GM12875 (cell line): ENCODE results near the gene HEG1.

Experiments
- H3K4me3 ChIP-seq: one replicate; pipeline ENCODE4 v1.5.1; 2011; ENCODE audit warnings: low read depth, low read length, control low read depth
- TF ChIP-seq, protein P1 (sequence below): IDR thresholded peaks from 2 replicates; pipeline ENCODE4 v1.5.1; 2011; ENCODE audit warnings: low read depth, mild to moderate bottlenecking, control low read depth, inconsistent platforms, low read length, moderate library complexity, borderline replicate concordance; ENCODE audit not compliant: insufficient read depth

Gene HEG1

DNA sequence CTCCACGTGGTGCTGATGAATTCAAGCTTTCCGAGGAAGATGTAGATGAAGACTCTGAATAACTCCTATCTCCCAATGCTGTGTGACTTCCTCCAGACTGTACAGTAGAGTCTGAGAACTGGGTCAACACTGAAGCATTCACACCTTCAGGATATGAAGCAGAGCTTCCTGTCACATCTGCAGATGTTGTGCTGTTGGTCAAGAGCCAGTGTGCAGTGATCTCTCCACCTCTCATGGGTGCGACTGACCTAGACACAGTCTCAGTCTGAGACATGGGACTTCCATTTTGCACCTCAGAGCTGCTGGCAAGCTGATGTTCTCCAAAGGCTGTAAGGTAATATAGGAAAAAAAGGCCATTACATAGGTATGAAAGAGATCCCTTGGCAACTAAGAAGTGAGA, 36.5 kb downstream of the HEG1 start:
- TF ChIP-seq, protein P1, sequence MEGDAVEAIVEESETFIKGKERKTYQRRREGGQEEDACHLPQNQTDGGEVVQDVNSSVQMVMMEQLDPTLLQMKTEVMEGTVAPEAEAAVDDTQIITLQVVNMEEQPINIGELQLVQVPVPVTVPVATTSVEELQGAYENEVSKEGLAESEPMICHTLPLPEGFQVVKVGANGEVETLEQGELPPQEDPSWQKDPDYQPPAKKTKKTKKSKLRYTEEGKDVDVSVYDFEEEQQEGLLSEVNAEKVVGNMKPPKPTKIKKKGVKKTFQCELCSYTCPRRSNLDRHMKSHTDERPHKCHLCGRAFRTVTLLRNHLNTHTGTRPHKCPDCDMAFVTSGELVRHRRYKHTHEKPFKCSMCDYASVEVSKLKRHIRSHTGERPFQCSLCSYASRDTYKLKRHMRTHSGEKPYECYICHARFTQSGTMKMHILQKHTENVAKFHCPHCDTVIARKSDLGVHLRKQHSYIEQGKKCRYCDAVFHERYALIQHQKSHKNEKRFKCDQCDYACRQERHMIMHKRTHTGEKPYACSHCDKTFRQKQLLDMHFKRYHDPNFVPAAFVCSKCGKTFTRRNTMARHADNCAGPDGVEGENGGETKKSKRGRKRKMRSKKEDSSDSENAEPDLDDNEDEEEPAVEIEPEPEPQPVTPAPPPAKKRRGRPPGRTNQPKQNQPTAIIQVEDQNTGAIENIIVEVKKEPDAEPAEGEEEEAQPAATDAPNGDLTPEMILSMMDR = no peak
- no peak overlapping the region for H3K4me3 ChIP-seq

DNA sequence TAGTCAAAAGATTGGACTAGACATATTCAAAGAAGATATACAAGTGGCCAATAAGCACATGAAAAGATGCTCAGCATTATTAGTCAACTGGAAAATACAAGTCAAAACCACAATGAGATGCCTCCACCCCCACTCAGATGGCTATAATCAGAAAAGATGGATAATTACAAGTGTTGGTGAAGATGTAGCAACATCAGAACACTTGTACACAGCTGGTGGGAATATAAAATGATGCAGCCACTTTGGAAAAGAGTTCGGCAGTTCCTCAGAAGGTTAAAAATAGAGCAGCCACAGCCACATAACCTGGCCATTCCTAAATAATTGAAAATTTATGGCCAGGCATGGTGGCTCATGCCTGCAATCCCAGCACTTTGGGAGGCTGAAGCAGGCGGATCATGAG, 38.4 kb downstream of the HEG1 start:
- TF ChIP-seq, protein P1 = no peak
- H3K4me3 ChIP-seq = no peak overlapping the region

DNA sequence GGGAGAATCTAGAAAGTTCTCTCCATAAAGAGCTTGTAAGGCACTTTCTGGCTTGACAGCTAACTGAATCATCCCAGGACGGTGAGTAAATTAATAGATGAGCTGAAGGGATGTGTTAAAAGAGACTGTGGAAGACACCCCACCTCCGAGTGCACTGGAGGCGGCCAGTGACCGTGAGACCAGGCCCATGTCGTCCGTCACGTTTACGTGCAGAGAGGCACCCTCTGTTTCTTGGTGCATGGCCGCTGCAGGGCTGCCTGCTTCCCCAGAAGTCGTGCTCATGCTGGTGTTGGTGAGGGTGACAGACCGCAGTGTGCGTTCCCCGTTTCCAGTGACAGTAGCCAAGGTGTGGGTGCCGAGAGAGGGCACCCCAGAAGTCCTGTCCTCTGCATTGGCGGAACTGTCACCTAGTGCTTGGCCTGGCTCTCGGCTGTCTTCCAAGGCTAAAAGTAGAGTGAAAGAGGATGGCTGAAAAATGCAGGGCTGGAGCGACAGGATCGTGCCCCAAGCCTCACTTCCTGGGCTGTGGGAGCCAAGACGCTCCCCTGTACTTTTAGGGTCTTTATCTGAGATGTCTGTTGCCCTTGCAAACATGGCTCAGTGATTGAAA, 41.1 kb downstream of the HEG1 start:
- no peak overlapping the region for H3K4me3 ChIP-seq
- TF ChIP-seq, protein P1 = no peak

DNA sequence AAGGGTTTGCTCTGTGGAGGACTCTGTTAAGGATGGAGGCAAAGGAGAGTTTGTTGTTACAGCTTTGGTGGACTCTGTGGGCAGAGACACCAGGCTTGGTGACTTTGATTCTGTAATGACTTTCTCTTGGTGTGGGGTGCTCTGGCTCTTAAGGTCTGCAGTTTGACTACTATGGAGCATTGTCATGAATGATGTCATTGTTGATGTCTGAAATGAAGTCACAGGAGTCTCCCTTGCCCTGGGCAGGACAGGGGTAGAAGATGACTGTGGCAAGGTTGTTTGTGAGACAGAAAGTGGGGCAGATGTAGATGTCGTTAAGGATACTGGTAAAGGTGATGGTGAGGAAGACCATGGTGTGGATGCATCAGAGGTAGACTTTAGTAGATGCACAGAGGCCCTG, 42.7 kb downstream of the HEG1 start:
- TF ChIP-seq, protein P1 = no peak
- no peak overlapping the region for H3K4me3 ChIP-seq

DNA sequence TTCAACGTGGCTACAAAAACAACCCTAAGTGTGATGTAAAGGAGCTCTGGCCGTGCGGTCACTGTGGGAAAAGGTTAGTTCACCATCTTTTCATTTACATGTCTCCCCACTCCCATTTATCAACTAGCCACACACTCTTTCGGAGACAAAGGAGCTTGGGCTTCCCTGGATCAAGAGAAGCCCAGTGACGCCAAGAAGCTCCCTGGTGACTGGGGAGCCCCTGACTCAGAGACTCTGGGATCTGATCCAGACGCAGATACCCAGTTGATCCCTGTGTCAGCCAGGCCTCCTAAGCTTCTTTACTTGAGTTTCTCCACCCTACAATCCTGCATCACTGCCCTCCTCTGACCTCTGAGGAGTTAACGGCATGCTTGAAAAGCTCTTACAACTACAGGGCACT, 43.9 kb downstream of the HEG1 start:
- H3K4me3 ChIP-seq = no peak overlapping the region
- TF ChIP-seq, protein P1 = no peak

DNA sequence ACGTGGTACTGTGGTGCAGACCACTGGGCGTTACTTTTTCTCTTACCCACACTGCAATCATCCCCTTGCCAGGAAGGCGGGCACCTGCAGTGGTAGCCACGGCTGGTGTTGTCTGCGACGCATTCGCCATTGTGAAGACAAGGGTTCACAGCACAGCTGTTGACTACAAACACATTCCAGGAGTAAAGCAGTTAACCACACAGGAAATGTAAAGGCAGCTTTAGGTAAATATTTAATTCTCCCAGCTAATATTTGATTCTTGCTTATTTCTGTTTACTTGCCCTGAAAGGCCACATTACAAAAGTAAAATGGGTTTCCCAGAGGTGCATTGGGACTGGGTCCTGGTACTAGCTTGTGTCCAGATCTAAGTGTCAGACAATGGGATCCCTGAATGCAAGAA, 45.4 kb downstream of the HEG1 start:
- TF ChIP-seq, protein P1 = no peak
- H3K4me3 ChIP-seq = no peak overlapping the region

DNA sequence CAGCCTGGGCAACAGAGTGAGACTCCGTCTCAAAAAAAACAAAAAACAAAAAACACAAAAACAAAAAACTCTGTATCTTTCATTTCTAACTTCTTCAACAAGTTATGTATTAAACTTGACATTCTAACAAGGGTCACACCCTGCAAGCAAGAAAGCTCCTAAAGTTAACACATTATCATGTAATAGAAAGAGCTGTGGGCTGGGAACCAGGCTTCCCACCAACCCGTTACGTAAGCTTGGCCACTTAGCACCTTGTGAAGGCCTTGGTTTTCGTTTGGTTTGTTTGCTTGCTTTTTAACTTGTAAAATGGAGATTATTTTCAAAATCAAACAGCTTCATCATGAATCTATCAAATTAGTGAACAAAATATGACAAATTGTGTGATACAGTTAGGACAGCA, 47.0 kb downstream of the HEG1 start:
- no peak overlapping the region for H3K4me3 ChIP-seq
- TF ChIP-seq, protein P1 = no peak
